ENCODE data around the gene THAP7.
A peak's percentile ranks its signal among the peaks of the same experiment; 100 is the strongest.

THAP7 gene

DNA sequence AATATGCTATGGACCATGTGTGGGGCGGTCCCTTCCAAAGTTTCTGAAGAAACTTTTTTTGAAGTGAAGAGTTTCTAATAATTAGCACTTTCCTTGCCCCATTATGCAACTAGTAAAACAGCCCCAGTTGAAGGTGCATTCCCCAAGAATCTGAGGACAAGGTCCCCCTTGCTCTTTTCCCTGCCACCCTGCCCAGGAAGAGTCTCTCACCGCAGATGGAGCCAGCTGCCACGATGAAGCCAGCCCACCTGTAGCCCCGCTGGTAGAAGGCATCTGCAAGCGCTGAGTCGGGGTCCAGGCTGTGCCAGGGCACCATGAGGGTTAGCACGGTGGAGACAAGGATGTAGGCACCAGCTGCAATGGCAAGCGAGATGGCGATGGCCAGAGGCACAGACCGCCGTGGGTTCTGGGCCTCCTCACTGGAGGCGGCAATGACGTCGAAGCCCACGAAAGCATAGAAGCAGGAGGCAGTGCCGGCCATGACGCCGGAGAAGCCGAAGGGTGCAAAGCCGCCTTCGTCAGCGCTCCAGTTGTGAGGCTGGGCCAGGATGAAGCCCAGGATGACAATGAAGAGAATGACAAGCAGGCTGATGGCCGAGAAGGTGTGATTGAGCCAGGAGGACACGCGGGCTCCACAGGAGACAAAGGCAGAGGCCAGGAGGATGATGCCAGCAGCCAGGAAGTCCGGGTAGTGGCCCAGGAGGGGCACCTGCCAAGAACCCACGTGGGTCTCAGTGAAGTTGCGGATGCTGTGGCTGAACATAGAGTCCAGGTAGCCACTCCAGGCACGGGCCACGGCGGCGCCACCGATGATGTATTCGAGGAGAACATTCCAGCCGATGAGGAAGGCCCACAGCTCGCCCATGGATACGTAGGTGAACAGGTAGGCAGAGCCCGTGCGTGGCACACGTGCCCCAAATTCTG, 29.0 kb upstream of the THAP7 start:
- DNase-seq (ENCODE audit: low read depth in 2 of 2): no peak

DNA sequence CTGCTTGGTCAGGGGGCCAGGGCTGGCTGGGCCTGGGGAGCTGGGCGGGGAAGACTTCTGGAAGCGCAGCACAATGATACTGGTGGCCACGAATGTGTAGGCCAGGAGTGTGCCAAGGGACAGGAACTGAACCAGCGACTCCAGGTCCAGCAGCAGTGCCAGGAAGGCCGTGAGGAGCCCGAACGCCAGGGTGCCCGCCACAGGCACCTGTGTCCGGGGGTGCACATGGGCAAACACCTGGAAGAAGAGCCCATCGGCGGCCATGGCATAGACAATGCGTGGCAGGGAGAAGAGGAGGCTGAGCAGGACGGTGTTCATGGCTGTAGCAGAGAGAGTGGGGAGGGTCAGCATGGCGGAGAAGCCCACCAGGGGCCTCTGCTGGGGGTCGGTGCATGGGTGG, 28.1 kb upstream of the THAP7 start:
- no peak for DNase-seq (ENCODE audit: low read depth in 2 of 2)

DNA sequence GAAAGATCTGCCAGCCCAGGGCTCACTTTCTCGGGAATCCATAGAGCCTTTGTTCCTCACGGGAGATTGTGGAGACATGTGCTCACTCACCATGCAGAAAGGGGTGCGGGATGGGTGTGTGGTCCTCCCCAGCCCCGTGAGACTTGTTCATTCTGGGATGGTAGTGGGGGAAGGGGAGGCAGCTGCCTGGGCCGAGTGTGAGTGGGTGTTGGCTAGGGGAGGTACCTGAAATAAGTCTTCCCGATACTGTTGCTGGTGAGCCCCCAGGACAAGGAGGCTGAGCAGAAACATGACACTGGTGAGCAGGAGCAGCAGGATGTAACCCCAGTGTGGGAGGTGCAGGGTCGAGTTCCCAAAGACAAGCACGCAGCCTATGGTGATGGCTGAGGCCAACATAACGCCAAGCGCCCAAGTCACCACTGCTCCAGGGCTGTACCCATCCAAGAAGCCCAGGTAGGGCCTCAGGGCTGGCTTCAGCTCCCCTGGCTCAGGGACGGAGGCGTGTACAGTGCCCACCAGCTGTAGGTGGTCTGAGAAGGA, 27.6 kb upstream of the THAP7 start:
- no peak for DNase-seq (ENCODE audit: low read depth in 2 of 2)

DNA sequence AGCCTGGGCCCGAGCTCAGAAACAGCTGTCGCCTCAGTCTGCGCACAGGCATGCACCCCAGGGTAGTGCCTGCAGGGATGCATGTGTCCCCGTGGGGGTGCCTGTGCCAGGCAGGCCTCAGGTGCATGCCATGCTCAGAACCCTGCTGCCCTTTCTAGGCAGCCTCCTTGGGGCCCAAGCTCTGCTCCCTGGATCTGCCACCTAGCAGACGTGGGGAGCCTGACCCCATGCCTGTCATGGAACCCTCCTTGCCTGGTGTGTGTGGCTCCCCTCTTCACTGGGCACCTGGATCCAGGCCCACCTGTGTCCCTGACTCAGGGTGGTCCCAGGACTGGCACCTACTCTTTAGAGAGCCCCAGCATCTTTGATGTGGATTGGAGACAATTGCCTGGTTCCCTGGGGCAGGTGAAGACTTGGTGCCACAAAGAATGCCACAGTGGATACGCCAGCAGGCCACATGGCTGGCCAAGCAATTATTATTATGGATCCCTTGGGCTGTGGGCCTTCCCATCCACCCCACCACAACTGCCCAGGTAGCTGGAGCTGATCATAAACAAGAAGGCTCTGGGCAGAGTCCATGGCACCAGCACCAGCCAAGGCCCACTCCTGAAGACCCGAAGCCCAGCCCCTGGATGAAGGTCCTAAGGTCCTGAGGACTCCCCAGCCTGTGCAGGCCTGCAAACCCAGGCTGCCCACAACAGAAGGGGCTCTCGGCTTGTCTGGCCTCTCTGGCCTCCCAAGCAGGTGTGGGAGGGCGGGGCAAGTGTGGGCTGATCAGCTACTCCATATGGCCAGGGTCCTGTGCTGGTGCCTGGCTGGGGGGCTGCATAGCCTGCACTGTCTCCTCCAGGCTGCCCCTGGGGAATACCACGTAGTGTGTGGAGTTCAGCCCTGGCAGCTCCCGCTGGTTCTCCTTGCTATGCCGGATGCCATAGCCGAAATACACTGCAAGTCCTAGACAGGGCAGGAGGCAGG, 26.6 kb upstream of the THAP7 start:
- DNase-seq (ENCODE audit: low read depth in 2 of 2): no peak

DNA sequence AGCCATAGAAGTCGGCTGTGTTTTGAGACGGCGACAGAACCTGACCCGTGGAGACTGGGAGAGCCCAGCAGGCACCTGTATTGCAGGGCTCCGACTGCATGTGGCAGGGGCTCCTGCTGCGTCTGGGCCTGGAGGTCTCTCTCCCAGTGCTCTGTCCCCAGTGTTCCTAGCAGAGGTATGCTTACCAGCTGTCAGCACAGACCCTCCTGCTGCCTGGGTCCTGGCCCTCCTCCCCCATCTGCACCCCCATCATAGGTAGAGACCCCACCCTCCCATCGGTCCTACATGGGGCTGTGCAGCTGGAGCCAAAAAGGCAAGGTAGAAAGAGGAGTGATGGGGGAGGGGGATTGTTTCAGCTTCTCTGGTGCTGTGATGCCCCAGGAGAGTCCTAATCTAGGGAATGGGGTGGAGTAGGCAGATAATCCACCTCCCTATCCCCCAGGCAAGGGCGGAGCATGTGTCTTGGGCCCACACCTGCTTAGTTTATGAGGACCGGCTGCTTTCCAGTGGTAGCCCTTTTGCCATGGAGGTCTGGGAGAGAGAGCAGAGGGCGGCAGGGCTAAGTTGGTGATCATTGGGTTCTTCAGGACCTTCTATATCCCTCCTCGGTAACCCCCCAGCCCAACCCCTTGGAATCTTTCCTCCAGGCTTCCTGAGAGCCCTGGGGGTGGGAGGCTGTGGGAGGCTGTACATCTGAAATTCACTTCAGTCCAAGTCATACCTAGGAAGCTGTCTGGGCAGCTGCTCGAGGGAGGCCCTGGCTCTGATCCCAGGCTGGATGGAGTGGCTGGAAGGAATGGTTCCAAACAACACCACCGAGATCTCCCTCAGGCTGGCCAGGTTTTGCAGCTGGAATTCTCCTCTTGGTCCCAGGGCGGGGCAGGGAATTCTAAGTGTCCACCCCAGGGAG, 25.1 kb upstream of the THAP7 start:
- no peak for DNase-seq (ENCODE audit: low read depth in 2 of 2)

DNA sequence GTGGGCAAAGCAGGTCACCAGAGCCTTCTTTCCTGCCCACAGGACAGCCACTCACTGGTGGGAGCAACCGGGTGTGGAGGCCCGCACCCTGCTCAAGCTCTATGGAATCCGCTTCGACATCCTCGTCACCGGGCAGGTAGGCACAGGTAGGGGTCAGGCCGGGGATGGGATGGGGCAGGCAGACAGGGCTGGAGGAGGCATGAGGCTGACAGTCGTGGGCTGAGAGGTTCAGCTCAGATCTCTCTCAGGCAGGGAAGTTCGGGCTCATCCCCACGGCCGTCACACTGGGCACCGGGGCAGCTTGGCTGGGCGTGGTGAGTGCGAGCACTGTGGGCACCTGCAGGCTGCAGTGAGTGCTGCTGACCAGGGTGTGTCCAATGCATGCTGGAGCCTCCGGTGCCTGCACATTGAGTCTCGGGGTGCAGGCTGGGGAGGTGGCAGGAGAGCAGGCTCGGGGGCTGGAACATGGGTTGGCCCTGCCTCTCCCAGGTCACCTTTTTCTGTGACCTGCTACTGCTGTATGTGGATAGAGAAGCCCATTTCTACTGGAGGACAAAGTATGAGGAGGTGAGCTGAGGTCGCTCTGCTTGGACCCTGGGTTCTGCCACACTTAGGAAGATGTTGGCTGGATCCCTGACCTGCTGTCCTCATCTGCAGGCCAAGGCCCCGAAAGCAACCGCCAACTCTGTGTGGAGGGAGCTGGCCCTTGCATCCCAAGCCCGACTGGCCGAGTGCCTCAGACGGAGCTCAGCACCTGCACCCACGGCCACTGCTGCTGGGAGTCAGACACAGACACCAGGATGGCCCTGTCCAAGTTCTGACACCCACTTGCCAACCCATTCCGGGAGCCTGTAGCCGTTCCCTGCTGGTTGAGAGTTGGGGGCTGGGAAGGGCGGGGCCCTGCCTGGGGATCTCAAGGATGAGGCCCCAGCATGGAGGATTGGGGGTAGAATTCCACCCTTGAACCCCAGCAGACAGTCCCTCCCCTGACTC, 24.1 kb upstream of the THAP7 start:
- no peak for DNase-seq (ENCODE audit: low read depth in 2 of 2)

DNA sequence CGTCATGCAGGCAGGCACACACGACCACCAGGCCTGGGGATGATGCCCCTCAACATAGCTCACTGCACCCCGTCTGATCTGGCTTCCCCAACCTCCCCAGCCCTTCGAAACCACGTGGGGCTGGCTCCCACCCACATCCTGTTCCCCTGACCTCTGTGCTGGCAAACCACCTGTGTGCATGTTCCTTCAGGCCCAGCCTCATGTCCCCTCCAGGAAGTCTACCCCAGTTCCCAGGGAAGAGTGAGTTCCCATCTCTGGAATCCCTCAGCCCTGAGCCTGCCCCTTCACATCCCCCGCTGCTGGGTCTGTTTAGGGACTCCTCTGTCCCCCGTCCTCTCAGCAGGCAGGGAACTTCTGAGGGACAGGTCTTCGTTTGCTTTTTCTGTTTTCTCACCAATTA, 23.3 kb upstream of the THAP7 start:
- no peak for DNase-seq (ENCODE audit: low read depth in 2 of 2)

DNA sequence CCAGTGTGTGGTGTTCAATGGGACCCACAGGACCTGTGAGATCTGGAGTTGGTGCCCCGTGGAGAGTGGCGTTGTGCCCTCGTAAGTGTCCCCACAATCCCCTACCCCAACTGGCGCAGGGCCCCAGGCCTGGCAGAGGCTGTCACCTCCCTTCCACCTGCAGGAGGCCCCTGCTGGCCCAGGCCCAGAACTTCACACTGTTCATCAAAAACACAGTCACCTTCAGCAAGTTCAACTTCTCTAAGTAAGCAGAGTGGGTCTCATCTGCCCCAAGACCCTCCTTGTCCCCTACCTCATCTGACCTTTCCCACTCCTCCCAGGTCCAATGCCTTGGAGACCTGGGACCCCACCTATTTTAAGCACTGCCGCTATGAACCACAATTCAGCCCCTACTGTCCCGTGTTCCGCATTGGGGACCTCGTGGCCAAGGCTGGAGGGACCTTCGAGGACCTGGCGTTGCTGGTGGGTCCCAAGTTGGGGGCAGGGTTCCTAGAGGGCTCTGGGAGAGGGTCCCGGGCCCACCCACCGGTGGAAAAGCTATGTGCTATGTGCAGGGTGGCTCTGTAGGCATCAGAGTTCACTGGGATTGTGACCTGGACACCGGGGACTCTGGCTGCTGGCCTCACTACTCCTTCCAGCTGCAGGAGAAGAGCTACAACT, 21.2 kb upstream of the THAP7 start:
- no peak for DNase-seq (ENCODE audit: low read depth in 2 of 2)

DNA sequence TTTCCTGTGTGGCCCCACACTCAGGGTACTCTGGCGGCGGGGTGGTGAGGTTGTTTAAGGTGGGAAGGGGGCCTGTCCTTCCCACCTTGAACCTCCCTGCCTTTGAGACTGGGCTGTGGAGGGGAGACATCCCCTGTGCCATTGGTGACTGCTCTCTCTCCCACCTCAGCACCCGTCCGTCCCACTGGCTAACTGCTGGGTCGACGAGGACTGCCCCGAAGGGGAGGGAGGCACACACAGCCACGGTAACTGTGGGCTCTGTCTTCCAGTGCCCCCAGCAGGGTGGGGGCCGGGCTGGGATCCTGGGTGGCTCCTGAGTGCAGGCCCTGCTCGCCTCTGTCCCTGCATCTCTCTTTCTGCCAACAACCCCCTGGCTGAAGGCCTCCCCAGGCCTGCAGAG, 20.6 kb upstream of the THAP7 start:
- DNase-seq (ENCODE audit: low read depth in 2 of 2): no peak

DNA sequence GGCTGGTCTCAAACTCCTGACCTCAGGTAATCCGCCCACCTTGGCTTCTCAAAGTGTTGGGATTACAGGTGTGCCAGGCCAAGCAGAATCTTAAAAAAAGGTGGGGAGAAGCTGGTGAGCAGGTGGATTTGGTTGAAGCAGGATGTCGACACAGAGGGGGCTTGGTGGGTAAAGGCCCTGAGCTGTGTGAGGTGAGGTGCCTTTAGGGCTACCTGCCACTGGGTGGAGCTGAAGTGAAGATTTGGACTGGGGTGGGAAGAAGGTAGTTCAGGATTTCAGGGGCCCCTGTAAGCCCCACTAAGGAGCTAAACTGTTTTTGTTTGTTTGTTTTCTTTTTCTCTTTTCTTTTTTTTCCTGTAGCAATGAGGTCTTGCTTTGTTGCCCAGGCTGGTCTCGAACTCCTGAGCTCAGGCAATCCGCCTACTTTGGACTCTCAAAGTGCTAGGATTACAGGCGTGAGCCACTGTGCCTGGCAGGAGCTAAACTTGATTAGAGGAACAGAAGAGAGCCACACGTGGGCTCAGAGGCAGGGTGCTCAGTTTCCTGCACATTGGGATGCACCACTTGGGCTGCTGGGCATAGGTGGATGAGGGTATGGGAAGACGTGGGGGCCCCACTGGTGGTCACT, 19.0 kb upstream of the THAP7 start:
- no peak for DNase-seq (ENCODE audit: low read depth in 2 of 2)

DNA sequence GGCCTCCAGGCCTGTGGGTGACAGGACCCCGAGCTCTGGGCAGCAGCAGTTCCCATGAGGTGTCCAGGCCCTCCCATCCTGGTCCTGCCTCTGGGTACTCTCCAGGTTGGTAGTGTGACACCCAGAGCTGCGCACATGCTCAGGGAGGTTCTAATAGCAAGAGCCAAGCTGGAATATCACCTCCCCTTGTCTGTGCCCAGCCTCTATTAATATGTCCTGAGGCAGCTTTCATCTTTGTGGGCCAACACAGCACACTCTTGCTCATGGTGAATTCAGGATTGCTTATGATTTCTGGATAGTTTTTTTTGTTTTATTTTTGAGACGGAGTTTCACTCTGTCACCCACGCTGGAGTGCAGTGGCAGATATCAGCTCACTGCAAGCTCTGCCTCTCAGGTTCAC, 16.4 kb upstream of the THAP7 start:
- DNase-seq (ENCODE audit: low read depth in 2 of 2): no peak

DNA sequence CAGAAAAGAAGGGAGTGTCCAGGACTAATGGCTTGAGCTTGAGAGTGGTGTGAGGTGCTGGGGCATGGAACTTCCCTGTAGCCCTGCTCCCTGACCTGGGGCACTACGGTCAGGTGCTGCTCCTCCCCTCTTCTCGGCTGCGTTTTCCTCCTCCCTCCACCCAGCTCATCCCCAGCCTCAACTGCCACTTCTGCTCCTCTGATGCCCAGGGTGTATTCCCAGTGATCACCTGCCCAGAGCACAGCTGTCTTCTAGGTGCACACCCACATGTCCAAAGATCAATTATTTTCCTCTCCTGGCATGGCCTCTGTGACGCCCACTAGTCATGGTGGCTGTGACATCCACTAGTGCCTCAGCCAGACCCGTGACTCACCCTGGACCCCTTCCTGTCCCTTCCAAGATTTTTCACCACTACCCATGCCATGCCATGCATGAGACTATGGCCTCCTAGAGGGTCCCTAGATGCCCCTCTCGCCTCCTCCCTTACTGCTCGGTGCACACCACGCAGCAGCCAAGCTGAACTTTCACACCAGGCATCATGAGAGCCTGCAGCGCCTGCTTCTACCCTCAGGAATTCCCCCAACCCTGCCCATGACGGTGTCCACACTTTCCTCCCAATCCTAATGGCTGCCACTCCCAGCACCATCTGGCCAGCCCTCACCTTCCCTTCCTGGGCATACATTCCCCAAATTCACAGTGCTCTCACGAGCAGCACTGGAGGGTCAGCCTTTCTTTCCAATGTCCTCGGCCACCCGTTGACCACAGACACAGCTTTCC, 14.9 kb upstream of the THAP7 start:
- DNase-seq (ENCODE audit: low read depth in 2 of 2): no peak

DNA sequence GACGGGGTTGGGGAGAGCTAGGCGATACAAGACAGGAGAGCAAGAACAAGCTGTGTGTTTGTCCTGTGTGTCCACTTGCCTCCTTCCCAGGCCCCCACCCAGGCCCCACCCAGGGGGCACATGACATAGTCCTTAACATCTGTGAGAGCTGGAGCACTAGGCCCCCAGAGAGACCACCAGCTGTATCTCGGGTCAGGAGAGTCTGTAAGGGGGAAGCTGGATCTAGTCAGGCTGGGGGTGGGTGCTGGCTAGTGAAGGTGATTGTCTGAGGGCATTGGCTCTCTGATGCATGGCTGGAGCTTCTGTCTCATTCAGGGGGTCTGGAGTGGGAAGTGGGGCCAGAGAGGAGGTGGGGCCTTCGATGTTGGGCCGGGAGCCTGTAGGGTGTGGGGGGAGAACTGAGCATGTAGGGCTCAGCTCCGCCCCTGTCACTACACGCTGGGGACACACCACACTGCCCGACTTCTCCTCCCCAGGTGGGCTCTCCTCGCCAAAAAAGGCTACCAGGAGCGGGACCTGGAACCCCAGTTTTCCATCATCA, 13.6 kb upstream of the THAP7 start:
- DNase-seq (ENCODE audit: low read depth in 2 of 2): no peak

DNA sequence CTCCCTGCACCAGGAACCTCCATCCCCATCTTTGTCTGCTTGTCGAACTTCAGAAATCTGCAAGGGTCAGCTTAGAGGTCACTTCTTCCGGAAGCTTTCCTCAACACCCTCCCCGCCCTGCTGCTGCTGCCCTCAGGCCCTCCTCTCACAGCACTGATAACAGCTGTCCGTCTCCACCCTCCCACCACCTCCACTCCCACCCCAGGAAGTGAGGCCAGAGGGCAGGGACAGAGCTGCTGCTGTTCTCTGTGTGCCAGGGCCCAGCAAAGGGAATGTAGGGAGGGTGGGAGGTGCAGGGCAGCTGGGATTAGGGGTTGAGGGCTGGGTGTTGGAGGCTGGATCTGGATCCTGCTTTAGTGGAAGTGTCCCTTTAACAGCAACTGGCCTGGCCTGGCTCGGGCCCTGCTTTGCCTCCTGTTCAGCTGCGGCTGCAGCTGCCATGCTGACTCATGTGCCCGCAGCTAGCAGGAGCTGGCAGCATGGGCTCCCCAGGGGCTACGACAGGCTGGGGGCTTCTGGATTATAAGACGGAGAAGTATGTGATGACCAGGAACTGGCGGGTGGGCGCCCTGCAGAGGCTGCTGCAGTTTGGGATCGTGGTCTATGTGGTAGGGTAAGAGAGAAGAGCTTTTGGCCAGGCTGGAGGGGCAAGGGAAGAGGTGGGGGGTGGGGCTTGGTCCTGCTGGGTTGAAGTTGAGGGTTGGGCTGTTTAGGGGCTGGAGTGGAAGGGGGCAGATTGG, 13.0 kb upstream of the THAP7 start, which contains the start of gene P2RX6:
Gene P2RX6, plus strand, starts transcription at position 440 of the 740 bp plus-strand sequence. Its CDS starts 10 bp downstream, at position 450.
- DNase-seq (ENCODE audit: low read depth in 2 of 2): no peak

DNA sequence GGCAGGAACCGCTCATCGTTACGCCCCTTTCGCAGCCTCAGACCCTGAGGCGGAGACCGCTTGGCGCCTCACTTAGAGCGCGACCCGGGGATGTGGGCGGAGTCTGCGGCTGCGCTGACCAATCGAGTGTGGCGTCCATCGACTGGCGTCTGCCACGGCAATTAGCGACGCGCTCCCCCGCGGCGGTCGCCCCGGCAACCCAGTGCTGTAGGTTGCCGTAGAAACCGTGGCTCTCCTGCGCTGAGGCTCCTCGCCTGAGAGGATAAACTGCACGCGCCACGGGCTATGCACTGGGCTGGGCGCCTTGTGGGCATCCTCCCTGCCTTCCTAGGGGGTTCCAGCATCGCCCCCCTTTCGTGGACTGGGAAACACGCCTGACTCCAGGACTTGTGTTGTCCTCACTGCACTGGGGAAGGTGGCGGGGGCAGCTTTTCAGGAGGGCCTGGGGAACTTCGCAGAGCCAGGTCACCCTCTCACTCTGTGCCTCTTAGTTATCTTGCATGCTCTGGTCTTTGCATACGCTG, 12.3 kb upstream of the THAP7 start:
- peak; percentile 73 to 87 for DNase-seq (ENCODE audit: low read depth in 2 of 2)

DNA sequence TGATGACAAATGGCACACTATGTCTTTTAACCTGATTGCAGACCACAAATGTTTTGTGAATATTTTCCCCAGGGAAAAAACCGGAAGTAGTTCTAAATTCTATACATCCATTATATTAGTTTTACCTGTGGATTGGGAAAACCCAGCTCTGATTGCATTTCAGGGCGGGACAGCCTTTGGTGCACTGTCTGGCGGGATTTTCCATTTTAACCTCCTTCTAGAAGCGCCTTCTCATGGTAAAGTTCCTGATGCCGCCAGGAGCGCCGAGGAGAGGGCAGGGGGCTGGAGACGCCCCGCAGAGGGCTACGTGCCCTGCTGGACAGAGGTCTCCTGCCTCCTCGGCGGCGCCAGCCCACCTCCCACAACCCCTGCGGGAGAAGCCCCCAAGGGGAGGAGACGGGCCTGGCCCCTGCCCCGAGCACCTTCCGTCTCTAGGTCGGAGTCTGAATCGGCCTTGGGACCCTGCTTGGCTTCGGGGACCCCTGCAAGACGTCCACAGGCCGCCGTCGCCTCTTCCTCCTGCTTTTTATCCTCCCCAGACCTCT, 11.8 kb upstream of the THAP7 start:
- no peak for DNase-seq (ENCODE audit: low read depth in 2 of 2)

All from stimulated activated CD4-positive, alpha-beta T cell treated with anti-CD3 and anti-CD28 coated beads, Interleukin-4, amount 100 ng/mL, for 48 hours (primary cell).